Activated T-cell treated with anti-CD3 and anti-CD28 coated beads, Interleukin-2, amount 50 U/mL, for 24 hours (primary cell): ENCODE data around the gene LGALS4.
"Not testable (repeated sequence)": the region's sequence is repeated elsewhere in the genome, so short reads cannot be mapped to it uniquely, and the experiment has no call there.

Source experiments
- DNase-seq: peaks from one replicate; pipeline ENCODE4 v3.0.0-alpha.2; 2020
- H3K27ac Mint-ChIP-seq: 2 replicates; pipeline ENCODE4 v1.8.0; 2020; ENCODE audit warnings: mild to moderate bottlenecking, mixed read lengths
- H3K27me3 Mint-ChIP-seq: 2 replicates; pipeline ENCODE4 v1.8.0; 2020; ENCODE audit warnings: mixed read lengths
- H3K36me3 Mint-ChIP-seq: 2 replicates; pipeline ENCODE4 v1.8.0; 2020; ENCODE audit warnings: low read depth, mixed read lengths
- H3K4me1 Mint-ChIP-seq: 2 replicates; pipeline ENCODE4 v1.8.0; 2020; ENCODE audit warnings: low read depth, mixed read lengths
- H3K4me3 Mint-ChIP-seq: 2 replicates; pipeline ENCODE4 v1.8.0; 2020; ENCODE audit warnings: mild to moderate bottlenecking, moderate library complexity, mixed read lengths
- H3K9me3 Mint-ChIP-seq: 2 replicates; pipeline ENCODE4 v1.8.0; 2020; ENCODE audit warnings: mixed read lengths

Gene LGALS4

GRCh38 chr19:38763795-38764220, 48.9 kb downstream of the LGALS4 start:
- no peak for DNase-seq
- no peaks in the 10 kb centered on the region for H3K9me3 Mint-ChIP-seq
- peaks cover 1% of the 10 kb centered on the region for H3K4me1 Mint-ChIP-seq
- H3K4me3 Mint-ChIP-seq, result no peak overlapping the region
- no peaks in the 10 kb centered on the region for H3K36me3 Mint-ChIP-seq
- no peak overlapping the region for H3K27ac Mint-ChIP-seq
- H3K27me3 Mint-ChIP-seq, result no peaks in the 10 kb centered on the region

- not testable (repeated sequence) for DNase-seq, H3K4me3 Mint-ChIP-seq, H3K27ac Mint-ChIP-seq, H3K27me3 Mint-ChIP-seq, H3K4me1 Mint-ChIP-seq, H3K9me3 Mint-ChIP-seq, H3K36me3 Mint-ChIP-seq
These were observed 50.8 kb downstream of the LGALS4 start for GRCh38 chr19:38761884-38762389.

GRCh38 chr19:38760805-38761517, 51.8 kb downstream of the LGALS4 start:
- not testable (repeated sequence) for H3K9me3 Mint-ChIP-seq, H3K4me3 Mint-ChIP-seq, H3K27me3 Mint-ChIP-seq, H3K36me3 Mint-ChIP-seq, H3K27ac Mint-ChIP-seq, DNase-seq, H3K4me1 Mint-ChIP-seq

GRCh38 chr19:38759590-38760003, 53.1 kb downstream of the LGALS4 start:
- Mint-ChIP-seq H3K27ac (no peak overlapping the region), H3K9me3 (no peaks in the 10 kb centered on the region), H3K27me3 (no peaks in the 10 kb centered on the region), H3K4me3 (no peak overlapping the region), H3K36me3 (no peaks in the 10 kb centered on the region), H3K4me1 (no peaks in the 10 kb centered on the region)
- no peak for DNase-seq

- H3K36me3 Mint-ChIP-seq, H3K4me3 Mint-ChIP-seq, H3K4me1 Mint-ChIP-seq, H3K9me3 Mint-ChIP-seq, DNase-seq, H3K27ac Mint-ChIP-seq, H3K27me3 Mint-ChIP-seq: not testable (repeated sequence)
These were observed 58.5 kb downstream of the LGALS4 start for GRCh38 chr19:38754196-38754595.

- not testable (repeated sequence) for H3K4me1 Mint-ChIP-seq, H3K9me3 Mint-ChIP-seq, H3K36me3 Mint-ChIP-seq, H3K4me3 Mint-ChIP-seq, H3K27ac Mint-ChIP-seq, DNase-seq, H3K27me3 Mint-ChIP-seq
These were observed 59.0 kb downstream of the LGALS4 start for GRCh38 chr19:38753783-38754182.
